Psoas muscle (tissue), 8 donors: ENCODE results near the gene ZCCHC2. TPM values are rescaled to one million over a fixed set of nuclear protein-coding genes. Genes with fewer than 3 reads are reported as not detected.

Experiments used
- ATAC-seq, 4 donors: fragments of 200-7000 bp; cut with Tn5 transposase; one replicate each; pipeline ENCODE4 v1.9.1; 2020; ENCODE audit warnings: moderate library complexity in 3 of 4, mild to moderate bottlenecking in 2 of 4
- DNase-seq, 2 donors: peaks; one replicate each; pipeline ENCODE4 v3.0.0-alpha.2; 2020
- H3K27ac ChIP-seq: fragments of 200-600 bp; one replicate; pipeline ENCODE4 v1.8.0; 2022
- H3K27me3 ChIP-seq, 3 donors: fragments of 200-600 bp in 1 of 3; one replicate each; pipeline versions ENCODE4 v1.6.1 to v1.8.0; 2013 to 2022; ENCODE audit warnings: low read length in 2 of 3, mild to moderate bottlenecking in 2 of 3, moderate library complexity in 1 of 3; ENCODE audit not compliant: insufficient read depth in 3 of 3
- H3K36me3 ChIP-seq, 2 donors: fragments of 200-600 bp in 1 of 2; one replicate each; pipeline versions ENCODE4 v1.6.1 to v1.8.0; 2013 to 2022; ENCODE audit warnings: low read depth in 1 of 2, mild to moderate bottlenecking in 1 of 2, moderate library complexity in 1 of 2; ENCODE audit not compliant: insufficient read depth in 1 of 2
- H3K4me1 ChIP-seq: fragments of 200-600 bp; one replicate; pipeline ENCODE4 v1.8.0; 2022
- H3K4me3 ChIP-seq: fragments of 200-600 bp; one replicate; pipeline ENCODE4 v1.8.0; 2022; ENCODE audit warnings: mild to moderate bottlenecking
- H3K9me3 ChIP-seq: fragments of 200-600 bp; one replicate; pipeline ENCODE4 v1.8.0; 2022
- WGBS, 3 donors: extraction: QIAGEN DNeasy Blood & Tissue Kit; methylation state at CpG; one replicate each; pipeline versions ENCODE4 v1.1.6 to v1.1.7; 2013; 5-methylcytosine and 5-hydroxymethylcytosine counted together
- intact Hi-C, 2 donors: fragments of 100-400 bp; cut with DNase I; formaldehyde crosslinking; loops; one replicate each; pipeline versions ENCODE4 v1.11.0 to v1.14.2; 2022
- polyA plus RNA-seq, 3 donors: library from polyadenylated mRNA; stranded (reverse); fragments of 200-250 nt; gene quantifications; one replicate each; pipeline ENCODE4 v1.2.3, GENCODE V29; 2013
- total RNA-seq, 4 donors: library from RNA; stranded (reverse); fragmentation: NEBNext Ultra II Directional in 2 of 4; extraction: Animal tissue kit (Norgen Biotek cat#: 25700) in 2 of 4; gene quantifications; one replicate each; pipeline versions ENCODE4 v1.2.1 to v1.2.4, GENCODE V29; 2021 to 2023
- TF ChIP-seq, protein P1 (sequence below): fragments of 200-600 bp; IDR thresholded peaks from one replicate; pipeline ENCODE4 v1.8.0; 2022; ENCODE audit warnings: antibody characterized with exemption
- donor health status: healthy with polysubstance abuse.
- donor health status: DM: no; HTN: no; CAD: no; lungs with moderate emphysema.
- donor health status: Bipolar disorder and iron deficiency.
- donor health status: healthy.
- donor health status: DM: yes; HTN: yes; CAD: no.
- donor health status: DM: no; HTN: no; CAD: no.
- donor health status: DM: no; HTN: no; CAD: no.
- donor health status: DM: yes; HTN: yes; CAD: no.

The ZCCHC2 gene
- total and polyA plus RNA-seq, 7 donors, result 4.0 to 41.8 (median 28.8) TPM

DNA sequence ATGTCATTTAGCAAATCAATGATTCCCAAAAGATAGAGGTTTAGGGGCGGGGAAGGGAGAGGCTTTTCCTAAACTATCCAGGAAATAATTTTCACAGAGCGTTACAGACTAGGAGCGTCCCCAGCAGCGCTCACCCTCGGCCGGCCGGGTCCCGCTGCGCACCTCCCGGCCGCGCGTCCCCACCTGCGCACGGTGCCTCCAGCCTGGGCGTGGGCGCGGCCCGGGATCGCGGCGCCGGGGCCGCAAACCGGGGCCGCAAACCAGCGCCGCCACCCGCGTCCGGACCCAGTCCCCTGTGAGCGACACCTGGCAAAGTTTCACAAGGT, 684 bp upstream of the ZCCHC2 start:
- 0 to 1% (median 1%) methylated on average over 21 to 32 of the region's 32 CpGs for WGBS, 3 donors
- peaks cover 19% of the 10 kb centered on the region for H3K4me1 ChIP-seq
- H3K4me3 ChIP-seq, result peak overlapping the region; percentile 95
- DNase-seq, result no peak
- peak; percentile 7 to 27 (median 20) for ATAC-seq
- H3K36me3 ChIP-seq, result no peaks in the 10 kb centered on the region
- no peaks in the 10 kb centered on the region for H3K9me3 ChIP-seq
- H3K27me3 ChIP-seq, result no peaks in the 10 kb centered on the region
- H3K27ac ChIP-seq, result peak overlapping the region; percentile 99
- intact Hi-C loops, result loop anchor here (5.0 to 10.0 kb wide), 3 partner anchors 70 to 197 kb away; partner anchors contain the start of gene TNFRSF11A (in 1 of the 2)
- TF ChIP-seq, protein P1, sequence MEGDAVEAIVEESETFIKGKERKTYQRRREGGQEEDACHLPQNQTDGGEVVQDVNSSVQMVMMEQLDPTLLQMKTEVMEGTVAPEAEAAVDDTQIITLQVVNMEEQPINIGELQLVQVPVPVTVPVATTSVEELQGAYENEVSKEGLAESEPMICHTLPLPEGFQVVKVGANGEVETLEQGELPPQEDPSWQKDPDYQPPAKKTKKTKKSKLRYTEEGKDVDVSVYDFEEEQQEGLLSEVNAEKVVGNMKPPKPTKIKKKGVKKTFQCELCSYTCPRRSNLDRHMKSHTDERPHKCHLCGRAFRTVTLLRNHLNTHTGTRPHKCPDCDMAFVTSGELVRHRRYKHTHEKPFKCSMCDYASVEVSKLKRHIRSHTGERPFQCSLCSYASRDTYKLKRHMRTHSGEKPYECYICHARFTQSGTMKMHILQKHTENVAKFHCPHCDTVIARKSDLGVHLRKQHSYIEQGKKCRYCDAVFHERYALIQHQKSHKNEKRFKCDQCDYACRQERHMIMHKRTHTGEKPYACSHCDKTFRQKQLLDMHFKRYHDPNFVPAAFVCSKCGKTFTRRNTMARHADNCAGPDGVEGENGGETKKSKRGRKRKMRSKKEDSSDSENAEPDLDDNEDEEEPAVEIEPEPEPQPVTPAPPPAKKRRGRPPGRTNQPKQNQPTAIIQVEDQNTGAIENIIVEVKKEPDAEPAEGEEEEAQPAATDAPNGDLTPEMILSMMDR, result no peak

DNA sequence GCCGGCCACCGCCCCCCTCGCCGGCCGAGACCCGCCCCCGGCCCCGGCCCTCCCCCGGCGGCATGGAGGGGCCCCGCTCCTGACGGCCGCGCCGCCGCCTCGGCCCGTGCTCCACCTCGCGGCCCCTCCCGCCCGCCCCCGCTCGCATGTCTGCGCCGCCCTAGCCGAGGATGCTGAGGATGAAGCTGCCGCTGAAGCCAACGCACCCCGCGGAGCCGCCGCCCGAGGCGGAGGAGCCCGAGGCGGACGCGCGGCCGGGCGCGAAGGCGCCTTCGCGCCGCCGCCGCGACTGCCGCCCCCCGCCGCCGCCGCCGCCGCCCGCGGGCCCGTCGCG, 397 bp downstream of the ZCCHC2 start:
- H3K9me3 ChIP-seq, result no peaks in the 10 kb centered on the region
- TF ChIP-seq, protein P1, result no peak
- H3K27me3 ChIP-seq, result no peaks in the 10 kb centered on the region
- intact Hi-C loops, result loop anchor here (1.0 to 10.0 kb wide), 4 partner anchors 71 to 198 kb away; partner anchors contain the start of gene TNFRSF11A (in 1 of the 2)
- no peaks in the 10 kb centered on the region for H3K36me3 ChIP-seq
- H3K4me3 ChIP-seq, result peak overlapping the region; percentile 95
- ATAC-seq, result no peak
- peaks cover 25% of the 10 kb centered on the region for H3K4me1 ChIP-seq
- 0% methylated on average over 1 to 62 of the region's 62 CpGs for WGBS, 3 donors
- DNase-seq, result no peak
- H3K27ac ChIP-seq, result peak overlapping the region; percentile 99

DNA sequence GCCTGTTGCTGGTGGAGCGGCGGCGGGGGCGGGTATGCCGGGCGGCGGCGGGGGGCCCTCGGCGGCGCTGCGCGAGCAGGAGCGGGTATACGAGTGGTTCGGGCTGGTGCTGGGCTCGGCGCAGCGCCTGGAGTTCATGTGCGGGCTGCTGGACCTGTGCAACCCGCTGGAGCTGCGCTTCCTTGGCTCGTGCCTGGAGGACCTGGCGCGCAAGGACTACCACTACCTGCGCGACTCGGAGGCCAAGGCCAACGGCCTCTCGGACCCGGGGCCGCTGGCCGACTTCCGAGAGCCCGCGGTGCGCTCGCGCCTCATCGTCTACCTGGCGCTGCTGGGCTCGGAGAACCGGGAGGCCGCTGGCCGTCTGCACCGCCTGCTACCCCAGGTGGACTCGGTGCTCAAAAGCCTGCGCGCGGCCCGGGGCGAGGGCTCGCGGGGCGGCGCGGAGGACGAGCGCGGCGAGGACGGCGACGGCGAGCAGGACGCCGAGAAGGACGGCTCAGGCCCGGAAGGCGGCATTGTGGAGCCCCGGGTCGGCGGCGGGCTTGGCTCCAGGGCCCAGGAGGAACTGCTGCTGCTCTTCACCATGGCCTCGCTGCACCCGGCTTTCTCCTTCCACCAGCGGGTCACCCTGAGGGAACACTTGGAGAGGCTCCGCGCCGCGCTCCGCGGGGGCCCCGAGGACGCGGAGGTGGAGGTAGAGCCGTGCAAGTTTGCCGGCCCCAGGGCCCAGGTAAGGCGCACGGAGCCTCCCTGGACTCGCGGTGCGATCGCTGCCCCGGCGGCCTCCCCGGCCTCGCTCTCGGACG, 1.0 kb downstream of the ZCCHC2 start:
- no peak for ATAC-seq
- H3K27ac ChIP-seq, result peak overlapping the region; percentile 99
- WGBS, 3 donors, result 0 to 1% (median 0%) methylated on average over 44 to 100 of the region's 100 CpGs
- H3K27me3 ChIP-seq, result no peaks in the 10 kb centered on the region
- H3K4me3 ChIP-seq, result peak overlapping the region; percentile 95
- peak; percentile 56 to 80 for DNase-seq
- no peaks in the 10 kb centered on the region for H3K36me3 ChIP-seq
- H3K4me1 ChIP-seq, result peaks cover 29% of the 10 kb centered on the region
- H3K9me3 ChIP-seq, result no peaks in the 10 kb centered on the region
- intact Hi-C loops, result loop anchor here (1.0 to 10.0 kb wide), 4 partner anchors 72 to 199 kb away; partner anchors contain the start of gene TNFRSF11A (in 1 of the 2)
- TF ChIP-seq, protein P1, result no peak

DNA sequence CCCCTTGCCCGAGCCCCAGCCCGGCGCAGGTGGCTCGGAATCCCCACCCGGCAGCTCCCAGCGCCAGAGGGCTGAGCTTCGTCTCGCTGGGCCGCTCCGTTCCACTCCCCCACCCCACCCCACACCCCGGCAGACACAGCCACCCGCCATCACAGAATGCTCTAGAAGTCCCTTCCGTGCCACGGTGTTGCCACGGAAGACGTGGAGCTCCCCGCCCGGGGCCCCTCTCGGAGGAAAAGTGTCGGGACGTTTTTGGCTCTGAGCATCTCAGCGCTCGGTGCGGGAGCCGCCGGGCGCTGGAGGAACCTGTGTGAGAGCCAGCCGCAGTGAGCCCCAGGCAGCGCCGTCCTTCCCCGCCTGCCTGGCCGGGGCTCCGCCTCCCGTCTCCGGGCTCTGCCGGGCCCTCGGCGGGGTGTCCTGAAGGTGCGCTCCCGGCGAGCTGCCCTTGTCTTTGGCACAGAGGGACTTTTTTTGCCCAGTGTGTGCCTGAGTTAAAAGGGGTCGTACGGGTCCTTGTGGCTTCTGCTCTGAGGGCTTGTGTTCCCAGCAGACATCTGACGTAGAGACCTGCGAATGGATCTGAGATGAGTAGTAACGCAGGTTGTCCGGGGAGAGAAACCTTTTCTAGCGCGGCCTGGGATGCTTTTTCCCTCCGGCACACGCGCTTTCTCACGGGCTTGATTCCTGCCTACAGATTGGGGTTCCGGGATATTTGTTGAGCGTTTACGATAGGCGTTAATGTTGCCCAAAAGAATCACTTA, 1.8 kb downstream of the ZCCHC2 start:
- no peaks in the 10 kb centered on the region for H3K27me3 ChIP-seq
- H3K36me3 ChIP-seq, result no peaks in the 10 kb centered on the region
- DNase-seq (peak; percentile 60 to 73), ATAC-seq (peak in 2 of 4 donors; percentile 2 to 31)
- peaks cover 37% of the 10 kb centered on the region for H3K4me1 ChIP-seq
- 2% methylated on average over 55 to 57 of the region's 57 CpGs for WGBS, 3 donors
- H3K9me3 ChIP-seq, result no peaks in the 10 kb centered on the region
- TF ChIP-seq, protein P1, result no peak
- H3K27ac ChIP-seq, result peak overlapping the region; percentile 99
- H3K4me3 ChIP-seq, result peak overlapping the region; percentile 95
- intact Hi-C loops, result loop anchor here (5.0 to 10.0 kb wide), 6 partner anchors 43 to 738 kb away; partner anchors contain the start of genes PHLPP1 (in 1 of the 2) and TNFRSF11A (in 1 of the 2)
